ENCODE results near the gene CCDC191. TPM values are rescaled to one million over a fixed set of nuclear protein-coding genes. Genes with fewer than 3 reads are reported as not detected.
A peak's percentile ranks its signal among the peaks of the same experiment; 100 is the strongest.

The CCDC191 gene
- total RNA-seq, 2 experiments from 2014 or later, result 2.7 to 3.0 TPM

GRCh38 chr3:113977822-113978221 is 78.5 kb downstream of the CCDC191 start:
- no peak for ATAC-seq (ENCODE audit: low read depth)
- no peak overlapping the region for H3K4me3 Mint-ChIP-seq
- H3K36me3 Mint-ChIP-seq, result peaks cover 7% of the 10 kb centered on the region
- H3K27ac Mint-ChIP-seq, result no peak overlapping the region
- POLR2A ChIA-PET, result no interaction called here
- H3K4me1 Mint-ChIP-seq, result no peaks in the 10 kb centered on the region
- no peaks in the 10 kb centered on the region for H3K27me3 Mint-ChIP-seq
- no peak for DNase-seq
- H3K9me3 Mint-ChIP-seq, result peaks cover 7% of the 10 kb centered on the region

DNA sequence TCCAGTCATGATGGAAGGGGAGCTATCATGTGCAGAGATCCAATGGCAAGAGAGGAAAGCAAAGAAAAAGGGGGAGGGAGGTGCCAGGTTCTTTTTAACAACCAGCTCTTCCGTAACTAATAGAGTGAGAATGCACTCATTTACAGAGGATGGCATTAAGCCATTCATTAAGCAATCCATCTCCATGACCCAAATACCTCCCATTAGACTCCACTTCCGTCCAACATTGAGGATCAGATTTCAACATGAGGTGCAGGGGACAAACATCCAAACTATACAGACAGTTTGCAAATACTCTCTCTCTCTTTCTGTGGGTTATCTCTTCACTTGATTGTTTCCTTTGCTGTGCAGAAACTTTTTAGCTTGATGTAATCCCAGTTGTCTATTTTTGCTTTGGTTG is 87.3 kb downstream of the CCDC191 start:
- Mint-ChIP-seq H3K4me3 (no peak overlapping the region), H3K27me3 (peaks cover 2% of the 10 kb centered on the region), H3K36me3 (peaks cover 3% of the 10 kb centered on the region), H3K9me3 (peaks cover 4% of the 10 kb centered on the region), H3K4me1 (peaks cover 6% of the 10 kb centered on the region), H3K27ac (no peak overlapping the region)
- POLR2A ChIA-PET, result no interaction called here
- no peak for DNase-seq
- ATAC-seq (ENCODE audit: low read depth), result no peak

- ATAC-seq (ENCODE audit: low read depth) (no peak), DNase-seq (no peak)
- Mint-ChIP-seq H3K4me3 (no peak overlapping the region), H3K4me1 (peaks cover 9% of the 10 kb centered on the region), H3K36me3 (no peaks in the 10 kb centered on the region), H3K27ac (no peak overlapping the region), H3K27me3 (peaks cover 2% of the 10 kb centered on the region), H3K9me3 (no peaks in the 10 kb centered on the region)
- POLR2A ChIA-PET, result no interaction called here
Observed at GRCh38 chr3:113966172-113966571, 90.2 kb downstream of the CCDC191 start.

GRCh38 chr3:113963879-113964278 is 92.4 kb downstream of the CCDC191 start:
- Mint-ChIP-seq H3K9me3 (no peaks in the 10 kb centered on the region), H3K4me3 (peak overlapping the region; percentile 29), H3K36me3 (no peaks in the 10 kb centered on the region), H3K27ac (no peak overlapping the region), H3K27me3 (peaks cover 2% of the 10 kb centered on the region), H3K4me1 (peaks cover 9% of the 10 kb centered on the region)
- peak; percentile 60 for ATAC-seq (ENCODE audit: low read depth)
- POLR2A ChIA-PET, result interaction anchor here (0.6 to 0.7 kb wide), 2 partner anchors 127 to 266 kb away, joined by 3 to 4 read pairs; no protein-coding TSS in a partner anchor
- no peak for DNase-seq

DNA sequence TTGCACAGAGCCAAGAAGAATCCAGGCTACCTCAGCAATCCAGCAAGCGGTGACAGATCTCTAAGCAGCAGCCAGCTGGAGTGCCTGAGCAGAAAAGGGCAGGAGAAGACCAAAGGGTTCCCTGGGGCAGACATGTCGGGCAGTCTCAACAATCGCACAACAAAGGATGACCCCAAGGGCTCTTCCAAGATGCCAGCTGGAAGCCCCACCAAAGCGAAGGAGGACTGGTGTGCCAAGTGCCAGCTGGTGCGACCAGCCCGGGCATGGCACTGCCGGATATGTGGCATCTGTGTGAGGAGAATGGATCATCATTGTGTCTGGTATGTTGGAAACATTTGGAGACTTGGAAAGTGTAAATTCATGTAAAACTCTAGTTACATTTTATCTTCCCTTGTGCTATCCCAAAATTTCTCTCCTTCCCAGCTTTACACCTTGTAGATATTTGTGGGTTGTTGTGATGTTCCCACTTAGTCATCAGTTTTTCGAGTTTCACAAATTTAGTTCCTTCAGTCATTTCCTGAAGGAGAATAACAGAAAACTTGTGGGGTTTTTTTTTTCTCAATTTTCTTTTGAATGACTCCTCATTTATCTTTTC is 102.1 kb downstream of the CCDC191 start:
- ATAC-seq (ENCODE audit: low read depth) (no peak), DNase-seq (no peak)
- H3K27me3 Mint-ChIP-seq, result peaks cover 11% of the 10 kb centered on the region
- POLR2A ChIA-PET, result no interaction called here
- H3K27ac Mint-ChIP-seq, result no peak overlapping the region
- peaks cover 8% of the 10 kb centered on the region for H3K4me1 Mint-ChIP-seq
- H3K4me3 Mint-ChIP-seq, result no peak overlapping the region
- H3K9me3 Mint-ChIP-seq, result no peaks in the 10 kb centered on the region
- H3K36me3 Mint-ChIP-seq, result no peaks in the 10 kb centered on the region

GRCh38 chr3:113953677-113954076 is 102.6 kb downstream of the CCDC191 start:
- no peaks in the 10 kb centered on the region for H3K36me3 Mint-ChIP-seq
- POLR2A ChIA-PET, result no interaction called here
- H3K4me3 Mint-ChIP-seq, result no peak overlapping the region
- DNase-seq (no peak), ATAC-seq (ENCODE audit: low read depth) (peak; percentile 36)
- H3K27me3 Mint-ChIP-seq, result peaks cover 16% of the 10 kb centered on the region
- H3K27ac Mint-ChIP-seq, result no peak overlapping the region
- H3K9me3 Mint-ChIP-seq, result no peaks in the 10 kb centered on the region
- H3K4me1 Mint-ChIP-seq, result peaks cover 11% of the 10 kb centered on the region

GRCh38 chr3:113952921-113953320 is 103.4 kb downstream of the CCDC191 start:
- peaks cover 19% of the 10 kb centered on the region for H3K27me3 Mint-ChIP-seq
- no peaks in the 10 kb centered on the region for H3K9me3 Mint-ChIP-seq
- H3K4me3 Mint-ChIP-seq, result no peak overlapping the region
- POLR2A ChIA-PET, result interaction anchor here (0.7 kb wide), 1 partner anchor 253 kb away, joined by 3 read pairs; no protein-coding TSS in a partner anchor
- H3K27ac Mint-ChIP-seq, result no peak overlapping the region
- ATAC-seq (ENCODE audit: low read depth) (no peak), DNase-seq (no peak)
- H3K36me3 Mint-ChIP-seq, result no peaks in the 10 kb centered on the region
- H3K4me1 Mint-ChIP-seq, result peaks cover 13% of the 10 kb centered on the region

- DNase-seq (peak; percentile 56), ATAC-seq (ENCODE audit: low read depth) (peak; percentile 31)
- POLR2A ChIA-PET, result no interaction called here
- peak overlapping the region; percentile 56 for H3K4me3 Mint-ChIP-seq
- no peaks in the 10 kb centered on the region for H3K9me3 Mint-ChIP-seq
- peaks cover 47% of the 10 kb centered on the region for H3K27me3 Mint-ChIP-seq
- no peaks in the 10 kb centered on the region for H3K36me3 Mint-ChIP-seq
- peaks cover 10% of the 10 kb centered on the region for H3K4me1 Mint-ChIP-seq
- peak overlapping the region; percentile 22 for H3K27ac Mint-ChIP-seq
Observed at GRCh38 chr3:113948015-113948917, 108.1 kb downstream of the CCDC191 start.

GRCh38 chr3:113947372-113948014 is 108.8 kb downstream of the CCDC191 start, which contains the start of gene ZDHHC23:
TSS of gene ZDHHC23 (plus strand) at chr3:113948013. CDS start at chr3:113948803, 790 bp downstream.
- Mint-ChIP-seq H3K27ac (peak within 1 kb of the TSS; percentile 22), H3K9me3 (no peaks in the 10 kb centered on the region), H3K27me3 (peaks cover 55% of the 10 kb centered on the region), H3K36me3 (no peaks in the 10 kb centered on the region), H3K4me3 (peak within 1 kb of the TSS; percentile 82), H3K4me1 (peaks cover 9% of the 10 kb centered on the region)
- ATAC-seq (ENCODE audit: low read depth) (peak; percentile 84), DNase-seq (peak; percentile 79)
- POLR2A ChIA-PET, result no interaction called here

GRCh38 chr3:113946831-113947230 is 109.5 kb downstream of the CCDC191 start:
- Mint-ChIP-seq H3K36me3 (no peaks in the 10 kb centered on the region), H3K27ac (no peak overlapping the region), H3K9me3 (no peaks in the 10 kb centered on the region), H3K4me1 (peaks cover 9% of the 10 kb centered on the region), H3K4me3 (peak overlapping the region; percentile 82), H3K27me3 (peaks cover 57% of the 10 kb centered on the region)
- DNase-seq (no peak), ATAC-seq (ENCODE audit: low read depth) (no peak)
- POLR2A ChIA-PET, result no interaction called here

GRCh38 chr3:113927556-113927955 is 128.8 kb downstream of the CCDC191 start:
- peaks cover 17% of the 10 kb centered on the region for H3K27me3 Mint-ChIP-seq
- DNase-seq (no peak), ATAC-seq (ENCODE audit: low read depth) (peak; percentile 52)
- H3K4me1 Mint-ChIP-seq, result peaks cover 4% of the 10 kb centered on the region
- H3K9me3 Mint-ChIP-seq, result peaks cover 16% of the 10 kb centered on the region
- no peak overlapping the region for H3K4me3 Mint-ChIP-seq
- POLR2A ChIA-PET, result interaction anchor here (1.1 kb wide), 1 partner anchor 12 kb away, joined by 3 read pairs; no protein-coding TSS in a partner anchor
- peaks cover 9% of the 10 kb centered on the region for H3K36me3 Mint-ChIP-seq
- no peak overlapping the region for H3K27ac Mint-ChIP-seq

- no peak for DNase-seq
- H3K4me3 Mint-ChIP-seq, result no peak overlapping the region
- H3K27me3 Mint-ChIP-seq, result peaks cover 11% of the 10 kb centered on the region
- POLR2A ChIA-PET, result interaction anchor here (0.7 kb wide), 1 partner anchor 13 kb away, joined by 3 read pairs; no protein-coding TSS in a partner anchor
- H3K27ac Mint-ChIP-seq, result no peak overlapping the region
- no peak for ATAC-seq (ENCODE audit: low read depth)
- H3K9me3 Mint-ChIP-seq, result no peaks in the 10 kb centered on the region
- no peaks in the 10 kb centered on the region for H3K36me3 Mint-ChIP-seq
- peaks cover 4% of the 10 kb centered on the region for H3K4me1 Mint-ChIP-seq
Observed at GRCh38 chr3:113914646-113915045, 141.7 kb downstream of the CCDC191 start.
